Vagina (tissue), 2 donors: Measurements from ENCODE around the gene ADCY7.

ENCODE experiments used
- POLR2A ChIP-seq, 2 donors: fragments of 450-650 bp; IDR thresholded peaks; one replicate each; pipeline ENCODE4 v1.6.1; 2017; ENCODE audit warnings: antibody characterized with exemption in 2 of 2, mild to moderate bottlenecking in 2 of 2, moderate library complexity in 2 of 2
- POLR2AphosphoS5 ChIP-seq, 2 donors: sonication (generic); formaldehyde crosslinking; IDR thresholded peaks; one replicate each; pipeline ENCODE4 v1.9.0; 2017; ENCODE audit warnings: antibody characterized with exemption in 2 of 2, mild to moderate bottlenecking in 2 of 2, low read depth in 1 of 2; ENCODE audit not compliant: insufficient read depth in 1 of 2
- TF ChIP-seq, protein P1 (sequence below), 3 experiments: fragments of 450-650 bp in 2 of 3; fragments of 200-600 bp in 1 of 3; sonication (generic) in 1 of 3; IDR thresholded peaks; one replicate each; pipeline ENCODE4 v1.5.1; 2017 to 2019; ENCODE audit warnings: antibody characterized with exemption in 3 of 3, mild to moderate bottlenecking in 2 of 3, moderate library complexity in 2 of 3

DNA sequence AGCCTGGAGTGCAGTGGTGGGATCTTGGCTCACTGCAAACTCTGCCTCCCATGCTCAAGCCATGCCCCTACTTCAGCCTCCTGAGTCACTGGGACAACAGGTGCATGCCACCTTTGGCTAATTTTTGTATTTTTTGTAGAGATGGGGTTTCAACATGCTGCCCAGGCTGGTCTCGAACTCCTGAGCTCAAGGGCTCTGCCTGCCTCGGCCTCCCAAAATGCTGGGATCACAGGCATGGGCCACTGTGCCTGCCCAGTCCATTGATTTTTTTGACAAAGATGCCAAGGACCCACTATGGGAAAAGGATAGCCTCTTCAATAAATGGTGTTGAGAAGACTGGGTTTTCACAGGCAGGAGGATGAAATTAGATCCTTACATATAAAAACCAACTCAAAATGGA is 10.8 kb upstream of the ADCY7 start:
- TF ChIP-seq POLR2AphosphoS5 (IDR thresholded peaks at IDR 0.05; ENCODE audit: insufficient read depth in 1 of 2, low read depth in 1 of 2) (no peak), POLR2A (IDR thresholded peaks at IDR 0.05) (no peak)
- TF ChIP-seq, protein P1, sequence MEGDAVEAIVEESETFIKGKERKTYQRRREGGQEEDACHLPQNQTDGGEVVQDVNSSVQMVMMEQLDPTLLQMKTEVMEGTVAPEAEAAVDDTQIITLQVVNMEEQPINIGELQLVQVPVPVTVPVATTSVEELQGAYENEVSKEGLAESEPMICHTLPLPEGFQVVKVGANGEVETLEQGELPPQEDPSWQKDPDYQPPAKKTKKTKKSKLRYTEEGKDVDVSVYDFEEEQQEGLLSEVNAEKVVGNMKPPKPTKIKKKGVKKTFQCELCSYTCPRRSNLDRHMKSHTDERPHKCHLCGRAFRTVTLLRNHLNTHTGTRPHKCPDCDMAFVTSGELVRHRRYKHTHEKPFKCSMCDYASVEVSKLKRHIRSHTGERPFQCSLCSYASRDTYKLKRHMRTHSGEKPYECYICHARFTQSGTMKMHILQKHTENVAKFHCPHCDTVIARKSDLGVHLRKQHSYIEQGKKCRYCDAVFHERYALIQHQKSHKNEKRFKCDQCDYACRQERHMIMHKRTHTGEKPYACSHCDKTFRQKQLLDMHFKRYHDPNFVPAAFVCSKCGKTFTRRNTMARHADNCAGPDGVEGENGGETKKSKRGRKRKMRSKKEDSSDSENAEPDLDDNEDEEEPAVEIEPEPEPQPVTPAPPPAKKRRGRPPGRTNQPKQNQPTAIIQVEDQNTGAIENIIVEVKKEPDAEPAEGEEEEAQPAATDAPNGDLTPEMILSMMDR (IDR thresholded peaks at IDR 0.05) = no peak
